Progenitor cell of endocrine pancreas (in vitro differentiated cells): ENCODE data around the gene HORMAD2. TPM values are rescaled to one million over a fixed set of nuclear protein-coding genes. Genes with fewer than 3 reads are reported as not detected.

Experiments
- DNase-seq: peaks from one replicate; pipeline ENCODE4 v3.0.0; 2021; ENCODE audit warnings: low spot score; ENCODE audit not compliant: unreplicated experiment
- H3K27ac Mint-ChIP-seq: 2 replicates; pipeline ENCODE4 v1.8.0; 2021; ENCODE audit warnings: mild to moderate bottlenecking, moderate library complexity, mixed read lengths
- H3K27me3 Mint-ChIP-seq: 2 replicates; pipeline ENCODE4 v1.8.0; 2021; ENCODE audit warnings: mixed read lengths
- H3K36me3 Mint-ChIP-seq: 2 replicates; pipeline ENCODE4 v1.8.0; 2022; ENCODE audit warnings: mixed read lengths; ENCODE audit not compliant: insufficient read depth
- H3K4me1 Mint-ChIP-seq: 2 replicates; pipeline ENCODE4 v1.8.0; 2021; ENCODE audit warnings: low read depth, mixed read lengths
- H3K4me3 Mint-ChIP-seq: 2 replicates; pipeline ENCODE4 v1.8.0; 2021; ENCODE audit warnings: low read depth, mild to moderate bottlenecking, moderate library complexity, mixed read lengths
- H3K9me3 Mint-ChIP-seq: 2 replicates; pipeline ENCODE4 v1.8.0; 2021; ENCODE audit warnings: low read depth, mixed read lengths
- CTCF ChIP-seq: fragments of 200-600 bp; sonication (generic); IDR thresholded peaks from one replicate; pipeline ENCODE4 v1.5.0; 2021; ENCODE audit warnings: antibody characterized with exemption, mild to moderate bottlenecking; ENCODE audit not compliant: unreplicated experiment
- total RNA-seq: library from RNA; stranded (reverse); gene quantifications from 2 replicates; pipeline ENCODE4 v1.2.1, GENCODE V29; 2021

The HORMAD2 gene
- total RNA-seq, 1 donor from 2014 or later = not detected

GRCh38 chr22:30143265-30143664 lies 63.0 kb downstream of the HORMAD2 start:
- no peak overlapping the region for H3K27ac Mint-ChIP-seq
- no peak for TF ChIP-seq CTCF
- H3K36me3 Mint-ChIP-seq = peaks cover 2% of the 10 kb centered on the region
- H3K9me3 Mint-ChIP-seq = peaks cover 12% of the 10 kb centered on the region
- H3K4me3 Mint-ChIP-seq = no peak overlapping the region
- no peak for DNase-seq
- no peaks in the 10 kb centered on the region for H3K4me1 Mint-ChIP-seq
- H3K27me3 Mint-ChIP-seq = peaks cover 14% of the 10 kb centered on the region

- peaks cover 14% of the 10 kb centered on the region for H3K27me3 Mint-ChIP-seq
- no peak for TF ChIP-seq CTCF
Measured at GRCh38 chr22:30144391-30144790, 64.1 kb downstream of the HORMAD2 start.

DNA sequence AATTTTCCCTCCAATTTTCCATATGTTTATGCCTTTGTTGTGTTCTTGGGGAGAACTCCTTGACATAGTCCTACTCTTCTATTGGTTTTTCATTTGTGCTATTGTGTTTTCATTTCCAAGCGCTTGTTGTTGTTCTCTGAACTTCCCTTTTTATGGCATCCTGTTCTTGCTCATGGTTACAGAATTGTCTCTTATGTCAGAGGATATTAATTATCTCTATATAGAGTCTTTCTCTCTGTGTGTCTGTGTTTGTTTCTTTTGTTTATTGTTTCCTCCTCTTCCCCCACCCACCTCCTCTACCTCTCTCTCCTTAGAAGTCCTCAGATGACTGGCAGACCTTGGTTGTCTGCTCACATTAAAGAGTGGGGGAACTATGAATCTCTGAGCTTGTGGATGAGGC lies 69.9 kb downstream of the HORMAD2 start:
- Mint-ChIP-seq H3K36me3 (no peaks in the 10 kb centered on the region), H3K27ac (no peak overlapping the region), H3K27me3 (peaks cover 2% of the 10 kb centered on the region), H3K4me3 (no peak overlapping the region), H3K4me1 (no peaks in the 10 kb centered on the region), H3K9me3 (peaks cover 6% of the 10 kb centered on the region)
- TF ChIP-seq CTCF = no peak
- no peak for DNase-seq

More at GRCh38 chr22:30144391-30144790, 64.1 kb downstream of the HORMAD2 start:
- DNase-seq = no peak
- Mint-ChIP-seq H3K36me3 (peaks cover 2% of the 10 kb centered on the region), H3K4me1 (no peaks in the 10 kb centered on the region), H3K4me3 (no peak overlapping the region), H3K27ac (no peak overlapping the region), H3K9me3 (peaks cover 12% of the 10 kb centered on the region)

DNA sequence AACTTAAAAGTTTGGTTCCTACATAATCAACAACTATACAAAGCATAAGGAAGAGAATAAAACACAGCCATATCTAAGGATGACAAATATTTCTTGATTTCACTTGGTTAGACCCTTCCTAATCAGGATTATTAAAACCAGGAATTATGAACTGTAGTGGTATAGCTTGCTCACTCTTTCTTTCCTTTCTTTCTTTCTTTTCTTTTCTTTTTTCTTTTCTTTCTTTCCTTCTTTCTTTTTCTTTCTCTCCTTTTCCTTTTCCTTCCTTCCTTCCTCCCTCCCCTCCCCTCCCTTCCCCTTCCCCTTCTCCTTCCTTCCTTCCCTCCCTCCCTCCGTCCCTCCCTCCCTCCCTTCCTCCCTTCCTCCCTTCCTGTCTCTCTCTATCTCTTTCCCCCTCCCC lies 78.0 kb downstream of the HORMAD2 start:
- TF ChIP-seq CTCF = no peak
- Mint-ChIP-seq H3K4me1 (peaks cover 2% of the 10 kb centered on the region), H3K9me3 (no peaks in the 10 kb centered on the region), H3K27ac (no peak overlapping the region), H3K36me3 (no peaks in the 10 kb centered on the region), H3K27me3 (peaks cover 41% of the 10 kb centered on the region), H3K4me3 (no peak overlapping the region)
- no peak for DNase-seq

DNA sequence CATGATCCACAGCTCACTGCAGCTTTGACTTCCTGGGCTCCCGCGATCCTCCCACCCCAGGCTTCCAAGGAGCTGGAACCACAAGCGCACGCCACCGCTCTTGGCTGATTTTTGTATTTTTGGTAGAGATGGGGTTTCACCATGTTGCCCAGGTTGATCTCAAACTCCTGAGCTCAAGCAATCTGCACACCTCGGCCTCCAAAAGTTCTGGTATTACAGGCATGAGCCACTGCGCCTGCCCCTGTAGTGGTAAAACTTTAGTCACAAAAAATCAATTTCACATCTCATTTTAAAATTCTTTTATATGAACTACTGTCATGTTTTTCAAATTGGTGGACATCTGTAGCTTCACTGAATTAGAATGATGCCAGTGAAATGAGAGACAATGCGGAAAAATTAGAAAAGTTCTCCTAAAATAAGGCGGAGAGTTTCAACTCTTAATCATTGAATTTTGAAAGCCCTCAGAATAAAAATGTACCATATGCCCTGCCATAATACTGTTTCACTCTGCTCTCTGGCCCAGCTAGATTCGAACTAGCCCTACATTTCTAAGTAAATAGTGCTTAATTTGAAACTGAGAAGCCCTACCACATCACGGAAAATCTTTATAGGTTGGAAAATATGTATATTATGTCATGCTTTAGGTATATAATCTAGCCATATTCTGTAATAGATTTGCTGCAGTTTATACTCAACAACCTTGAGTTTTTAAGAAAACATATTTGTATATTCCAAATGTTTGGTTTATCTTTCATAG lies 78.7 kb downstream of the HORMAD2 start:
- Mint-ChIP-seq H3K4me1 (peaks cover 2% of the 10 kb centered on the region), H3K9me3 (no peaks in the 10 kb centered on the region), H3K27ac (no peak overlapping the region), H3K27me3 (peaks cover 44% of the 10 kb centered on the region), H3K4me3 (no peak overlapping the region), H3K36me3 (no peaks in the 10 kb centered on the region)
- DNase-seq = no peak
- TF ChIP-seq CTCF = no peak
